ENCODE data around the gene MFSD2B. TPM values are rescaled to one million over a fixed set of nuclear protein-coding genes. Genes with fewer than 3 reads are reported as not detected.

MFSD2B gene
- polyA plus RNA-seq, 1 donor (not counting 4 experiments of a cell fraction or from before 2014, with no cell fraction given), result 0.10 TPM

- Histone ChIP-seq H4K20me1 (ENCODE audit: control insufficient read depth, extremely low read depth, insufficient read depth, low read length) (no peaks in the 10 kb centered on the region), H3K4me1 (ENCODE audit: control insufficient read depth, extremely low read depth, insufficient read depth, low read length) (no peaks in the 10 kb centered on the region), H3K9me1 (ENCODE audit: control insufficient read depth, extremely low read depth, insufficient read depth, low read length) (no peaks in the 10 kb centered on the region), H2AFZ (ENCODE audit: control insufficient read depth, low read length) (no peak overlapping the region), H3K27me3 (ENCODE audit: control insufficient read depth, extremely low read depth, insufficient read depth, low read length) (no peaks in the 10 kb centered on the region), H3K79me2 (ENCODE audit: control insufficient read depth, insufficient read depth, low read length) (no peaks in the 10 kb centered on the region), H3K36me3 (ENCODE audit: control insufficient read depth in 2 of 2, extremely low read depth in 1 of 2, insufficient read depth in 2 of 2, low read length in 2 of 2) (peaks cover 0 to 1% of the 10 kb centered on the region in 2 experiments), H3K4me2 (ENCODE audit: control insufficient read depth, extremely low read depth, insufficient read depth, low read depth, low read length) (no peak overlapping the region), H3K4me3 (ENCODE audit: control insufficient read depth in 2 of 3, extremely low read depth in 1 of 3, insufficient read depth in 2 of 3, low read depth in 1 of 3, low read length in 3 of 3) (no peak overlapping the region), H3K9ac (ENCODE audit: control insufficient read depth, extremely low read depth, insufficient read depth, low read length) (no peak overlapping the region), H3K27ac (ENCODE audit: control insufficient read depth, insufficient read depth, low read length) (no peak overlapping the region), H3K9me3 (ENCODE audit: control insufficient read depth, low read depth, low read length) (no peaks in the 10 kb centered on the region)
- TF ChIP-seq EZH2 (IDR thresholded peaks at IDR 0.05; ENCODE audit: low read length), result no peak
- no peak for TF ChIP-seq CTCF (optimal IDR thresholded peaks at IDR 0.05 in 1 of 3, IDR thresholded peaks at IDR 0.05 in 1 of 3, conservative IDR thresholded peaks at IDR 0.05 in 1 of 3; ENCODE audit: extremely low read depth in 1 of 3, insufficient read depth in 2 of 3, low read length in 3 of 3)
- DNase-seq (ENCODE audit: low read depth, low spot score), result no peak
- no peak for FAIRE-seq
- dilution Hi-C loops (cut with MboI; ENCODE audit: extremely low pct_ligation_motif_present, low sequenced_read_pairs), result no loop called here
These were observed 45.9 kb downstream of the MFSD2B start for GRCh38 chr2:24055750-24056149.

- Histone ChIP-seq H3K9ac (ENCODE audit: control insufficient read depth, extremely low read depth, insufficient read depth, low read length) (no peak overlapping the region), H3K27me3 (ENCODE audit: control insufficient read depth, extremely low read depth, insufficient read depth, low read length) (no peaks in the 10 kb centered on the region), H3K27ac (ENCODE audit: control insufficient read depth, insufficient read depth, low read length) (no peak overlapping the region), H4K20me1 (ENCODE audit: control insufficient read depth, extremely low read depth, insufficient read depth, low read length) (no peaks in the 10 kb centered on the region), H3K4me2 (ENCODE audit: control insufficient read depth, extremely low read depth, insufficient read depth, low read depth, low read length) (no peak overlapping the region), H3K4me1 (ENCODE audit: control insufficient read depth, extremely low read depth, insufficient read depth, low read length) (no peaks in the 10 kb centered on the region), H2AFZ (ENCODE audit: control insufficient read depth, low read length) (no peak overlapping the region), H3K9me3 (ENCODE audit: control insufficient read depth, low read depth, low read length) (no peaks in the 10 kb centered on the region), H3K9me1 (ENCODE audit: control insufficient read depth, extremely low read depth, insufficient read depth, low read length) (no peaks in the 10 kb centered on the region), H3K36me3 (ENCODE audit: control insufficient read depth in 2 of 2, extremely low read depth in 1 of 2, insufficient read depth in 2 of 2, low read length in 2 of 2) (peaks cover 0 to 3% of the 10 kb centered on the region in 2 experiments), H3K4me3 (ENCODE audit: control insufficient read depth in 2 of 3, extremely low read depth in 1 of 3, insufficient read depth in 2 of 3, low read depth in 1 of 3, low read length in 3 of 3) (no peak overlapping the region), H3K79me2 (ENCODE audit: control insufficient read depth, insufficient read depth, low read length) (no peaks in the 10 kb centered on the region)
- TF ChIP-seq EZH2 (IDR thresholded peaks at IDR 0.05; ENCODE audit: low read length) (no peak), CTCF (optimal IDR thresholded peaks at IDR 0.05 in 1 of 3, IDR thresholded peaks at IDR 0.05 in 1 of 3, conservative IDR thresholded peaks at IDR 0.05 in 1 of 3; ENCODE audit: extremely low read depth in 1 of 3, insufficient read depth in 2 of 3, low read length in 3 of 3) (no peak)
- FAIRE-seq, result no peak
- no peak for DNase-seq (ENCODE audit: low read depth, low spot score)
- dilution Hi-C loops (cut with MboI; ENCODE audit: extremely low pct_ligation_motif_present, low sequenced_read_pairs), result no loop called here
These were observed 48.8 kb downstream of the MFSD2B start for GRCh38 chr2:24058564-24059271.

Data from keratinocyte (primary cell).